ENCODE data around the gene TANC2. TPM values are rescaled to one million over a fixed set of nuclear protein-coding genes. Genes with fewer than 3 reads are reported as not detected.
A peak's percentile ranks its signal among the peaks of the same experiment; 100 is the strongest.

The TANC2 gene
- total and polyA plus RNA-seq, 9 of the 15 experiments (the other 6 are each of a cell fraction or from before 2014, with no cell fraction given) = 0.46 to 7.8 (median 4.5) TPM

DNA sequence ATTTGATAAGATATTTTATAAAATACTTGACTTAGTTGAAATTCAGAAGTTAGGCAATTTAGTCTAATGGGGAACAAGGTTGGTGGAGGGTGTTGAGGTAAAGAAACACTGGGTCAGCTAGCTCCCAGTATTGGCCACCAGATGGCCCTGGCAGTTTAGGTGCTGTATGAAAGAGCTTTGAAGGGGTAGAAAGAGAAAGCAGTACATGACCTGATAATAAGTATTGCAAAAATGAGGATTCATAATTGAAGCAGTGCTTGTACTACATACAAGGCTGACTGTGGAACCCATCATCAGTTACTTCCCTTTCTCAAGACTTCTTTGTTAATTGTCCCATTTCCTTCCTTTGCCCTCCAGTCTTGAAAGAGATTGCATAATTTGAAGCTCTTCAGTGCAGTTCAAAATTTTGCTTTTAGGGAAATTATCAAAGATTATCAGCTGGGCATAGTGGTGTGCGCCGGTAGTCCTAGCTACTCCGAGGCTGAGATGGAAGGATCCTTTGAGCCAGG lies 29.4 kb downstream of the TANC2 start (continued):
- no peak for TF ChIP-seq EGR1 (conservative IDR thresholded peaks at IDR 0.05)
- TF ChIP-seq NEUROD1 (IDR thresholded peaks at IDR 0.05; ENCODE audit: borderline replicate concordance, low read depth, low read length, partially characterized antibody) = no peak
- TF ChIP-seq TEAD2 (tag; IDR thresholded peaks at IDR 0.05) = no peak
- TF ChIP-seq CBX2 (IDR thresholded peaks at IDR 0.05; ENCODE audit: insufficient read depth, low read length, poor library complexity, severe bottlenecking) = no peak
- TF ChIP-seq CEBPG (CRISPR knock-in tag; IDR thresholded peaks at IDR 0.05) = 0 out of 2 replicates have a peak, but pooled peaks have one; percentile 18
- peak in 1 of 2 experiments; percentile 8; a peak in 1 of 4 replicates for TF ChIP-seq CEBPG (tag; conservative IDR thresholded peaks at IDR 0.05 in 1 of 2, IDR thresholded peaks at IDR 0.05 in 1 of 2)
- TF ChIP-seq, protein P1, sequence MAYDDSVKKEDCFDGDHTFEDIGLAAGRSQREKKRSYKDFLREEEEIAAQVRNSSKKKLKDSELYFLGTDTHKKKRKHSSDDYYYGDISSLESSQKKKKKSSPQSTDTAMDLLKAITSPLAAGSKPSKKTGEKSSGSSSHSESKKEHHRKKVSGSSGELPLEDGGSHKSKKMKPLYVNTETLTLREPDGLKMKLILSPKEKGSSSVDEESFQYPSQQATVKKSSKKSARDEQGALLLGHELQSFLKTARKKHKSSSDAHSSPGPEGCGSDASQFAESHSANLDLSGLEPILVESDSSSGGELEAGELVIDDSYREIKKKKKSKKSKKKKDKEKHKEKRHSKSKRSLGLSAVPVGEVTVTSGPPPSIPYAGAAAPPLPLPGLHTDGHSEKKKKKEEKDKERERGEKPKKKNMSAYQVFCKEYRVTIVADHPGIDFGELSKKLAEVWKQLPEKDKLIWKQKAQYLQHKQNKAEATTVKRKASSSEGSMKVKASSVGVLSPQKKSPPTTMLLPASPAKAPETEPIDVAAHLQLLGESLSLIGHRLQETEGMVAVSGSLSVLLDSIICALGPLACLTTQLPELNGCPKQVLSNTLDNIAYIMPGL (CRISPR knock-in tag; IDR thresholded peaks at IDR 0.05) = no peak
- no peak for TF ChIP-seq GABPB1 (CRISPR knock-in tag; IDR thresholded peaks at IDR 0.05)
- no peak for TF ChIP-seq NELFE (IDR thresholded peaks at IDR 0.05; ENCODE audit: insufficient read depth, insufficient read length)
- no peak for TF ChIP-seq RFX7 (CRISPR knock-in tag; IDR thresholded peaks at IDR 0.05)
- TF ChIP-seq, protein P2, sequence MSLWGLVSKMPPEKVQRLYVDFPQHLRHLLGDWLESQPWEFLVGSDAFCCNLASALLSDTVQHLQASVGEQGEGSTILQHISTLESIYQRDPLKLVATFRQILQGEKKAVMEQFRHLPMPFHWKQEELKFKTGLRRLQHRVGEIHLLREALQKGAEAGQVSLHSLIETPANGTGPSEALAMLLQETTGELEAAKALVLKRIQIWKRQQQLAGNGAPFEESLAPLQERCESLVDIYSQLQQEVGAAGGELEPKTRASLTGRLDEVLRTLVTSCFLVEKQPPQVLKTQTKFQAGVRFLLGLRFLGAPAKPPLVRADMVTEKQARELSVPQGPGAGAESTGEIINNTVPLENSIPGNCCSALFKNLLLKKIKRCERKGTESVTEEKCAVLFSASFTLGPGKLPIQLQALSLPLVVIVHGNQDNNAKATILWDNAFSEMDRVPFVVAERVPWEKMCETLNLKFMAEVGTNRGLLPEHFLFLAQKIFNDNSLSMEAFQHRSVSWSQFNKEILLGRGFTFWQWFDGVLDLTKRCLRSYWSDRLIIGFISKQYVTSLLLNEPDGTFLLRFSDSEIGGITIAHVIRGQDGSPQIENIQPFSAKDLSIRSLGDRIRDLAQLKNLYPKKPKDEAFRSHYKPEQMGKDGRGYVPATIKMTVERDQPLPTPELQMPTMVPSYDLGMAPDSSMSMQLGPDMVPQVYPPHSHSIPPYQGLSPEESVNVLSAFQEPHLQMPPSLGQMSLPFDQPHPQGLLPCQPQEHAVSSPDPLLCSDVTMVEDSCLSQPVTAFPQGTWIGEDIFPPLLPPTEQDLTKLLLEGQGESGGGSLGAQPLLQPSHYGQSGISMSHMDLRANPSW (CRISPR knock-in tag; IDR thresholded peaks at IDR 0.05) = no peak
- no peak for TF ChIP-seq MXI1 (IDR thresholded peaks at IDR 0.05; ENCODE audit: low read depth, low read length)
- no peak for TF ChIP-seq KHSRP (IDR thresholded peaks at IDR 0.05)
- no peak for TF ChIP-seq E2F3 (CRISPR knock-in tag; IDR thresholded peaks at IDR 0.05)
- TF ChIP-seq RFX1 (IDR thresholded peaks at IDR 0.05) = no peak
- no peak for TF ChIP-seq MED1 (CRISPR knock-in tag; IDR thresholded peaks at IDR 0.05; ENCODE audit: borderline replicate concordance)
- peak; percentile 3; the same call in 1 of the 2 replicates for TF ChIP-seq LEF1 (IDR thresholded peaks at IDR 0.05)
- peak; percentile 13; the same call in 1 of the 2 replicates for TF ChIP-seq FOSL1 (tag; conservative IDR thresholded peaks at IDR 0.05)
- no peak for TF ChIP-seq ETS2 (tag; IDR thresholded peaks at IDR 0.05; ENCODE audit: borderline replicate concordance, poor library complexity, severe bottlenecking)
- TF ChIP-seq GTF2F1 (IDR thresholded peaks at IDR 0.05; ENCODE audit: low read depth, low read length) = no peak
- no peak for TF ChIP-seq SNIP1 (IDR thresholded peaks at IDR 0.05; ENCODE audit: low read depth)
- TF ChIP-seq, protein P3, sequence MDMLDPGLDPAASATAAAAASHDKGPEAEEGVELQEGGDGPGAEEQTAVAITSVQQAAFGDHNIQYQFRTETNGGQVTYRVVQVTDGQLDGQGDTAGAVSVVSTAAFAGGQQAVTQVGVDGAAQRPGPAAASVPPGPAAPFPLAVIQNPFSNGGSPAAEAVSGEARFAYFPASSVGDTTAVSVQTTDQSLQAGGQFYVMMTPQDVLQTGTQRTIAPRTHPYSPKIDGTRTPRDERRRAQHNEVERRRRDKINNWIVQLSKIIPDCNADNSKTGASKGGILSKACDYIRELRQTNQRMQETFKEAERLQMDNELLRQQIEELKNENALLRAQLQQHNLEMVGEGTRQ (CRISPR knock-in tag; IDR thresholded peaks at IDR 0.05) = no peak
- TF ChIP-seq HCFC1 (IDR thresholded peaks at IDR 0.05; ENCODE audit: low read depth, low read length) = no peak
- no peak for TF ChIP-seq BACH1 (tag; IDR thresholded peaks at IDR 0.05)
- TF ChIP-seq GABPA (tag; conservative IDR thresholded peaks at IDR 0.05; ENCODE audit: low read depth) = no peak
- TF ChIP-seq KLF13 (tag; IDR thresholded peaks at IDR 0.05; ENCODE audit: borderline replicate concordance, low read depth) = no peak
